Naive thymus-derived CD4-positive, alpha-beta T cell (primary cell): ENCODE data around the gene STIM1. TPM values are rescaled to one million over a fixed set of nuclear protein-coding genes. Genes with fewer than 3 reads are reported as not detected.
A peak's percentile ranks its signal among the peaks of the same experiment; 100 is the strongest.

Source experiments
- ATAC-seq: fragments of 150-1000 bp; cut with Tn5 transposase; 2 replicates; pipeline ENCODE4 v1.10.0; 2021; ENCODE audit warnings: mild to moderate bottlenecking, moderate library complexity
- CTCF ChIA-PET: fragments of 350-600 bp; sonication (Branson Sonifier 250); formaldehyde crosslinking; loops from one replicate; lab custom pipeline; 2021; ENCODE audit warnings: antibody characterized with exemption; lab: Charles Lee
- POLR2A ChIA-PET: fragments of 350-600 bp; sonication (Branson Sonifier 250); formaldehyde crosslinking; loops from one replicate; lab custom pipeline; 2021; ENCODE audit warnings: antibody characterized with exemption, inconsistent platforms; lab: Charles Lee
- DNase-seq, 9 donors: peaks; one replicate each; pipeline versions ENCODE4 v3.0.0 to v3.0.0-alpha.2; 2020 to 2022; ENCODE audit warnings: mixed read lengths in 1 of 9
- H3K27ac ChIP-seq: one replicate; pipeline ENCODE4 v1.7.0; 2013; ENCODE audit warnings: mild to moderate bottlenecking, low read depth, low read length, moderate library complexity
- H3K27me3 ChIP-seq, 2 donors: one replicate each; pipeline ENCODE4 v1.7.0; 2013; ENCODE audit warnings: low read length in 2 of 2, mild to moderate bottlenecking in 2 of 2, moderate library complexity in 2 of 2; ENCODE audit not compliant: control insufficient read depth in 2 of 2, insufficient read depth in 2 of 2
- H3K36me3 ChIP-seq, 3 experiments: 1 replicate in 2 of 3; 2 replicates in 1 of 3; pipeline ENCODE4 v1.7.0; 2013; ENCODE audit warnings: low read length in 3 of 3, mild to moderate bottlenecking in 3 of 3, moderate library complexity in 1 of 3; ENCODE audit not compliant: insufficient read depth in 3 of 3, control insufficient read depth in 2 of 3
- H3K4me1 ChIP-seq, 2 donors: one replicate each; pipeline ENCODE4 v1.7.0; 2013; ENCODE audit warnings: low read length in 2 of 2, mild to moderate bottlenecking in 2 of 2, moderate library complexity in 1 of 2; ENCODE audit not compliant: control insufficient read depth in 2 of 2, insufficient read depth in 2 of 2
- H3K4me3 ChIP-seq: 2 replicates; pipeline ENCODE4 v1.7.0; 2013; ENCODE audit warnings: mild to moderate bottlenecking, low read length
- H3K9me3 ChIP-seq, 3 experiments: 1 replicate in 2 of 3; 2 replicates in 1 of 3; pipeline ENCODE4 v1.7.0; 2013; ENCODE audit warnings: low read length in 3 of 3; ENCODE audit not compliant: control insufficient read depth in 2 of 3
- H3K27ac Mint-ChIP-seq, 9 donors: one replicate each; pipeline ENCODE4 v1.8.0; 2020 to 2022; ENCODE audit warnings: mixed read lengths in 9 of 9, mild to moderate bottlenecking in 8 of 9, moderate library complexity in 5 of 9, inconsistent platforms in 2 of 9
- H3K27me3 Mint-ChIP-seq, 5 donors: one replicate each; pipeline ENCODE4 v1.8.0; 2021 to 2022; ENCODE audit warnings: mixed read lengths in 5 of 5, mild to moderate bottlenecking in 1 of 5
- H3K36me3 Mint-ChIP-seq, 5 donors: one replicate each; pipeline ENCODE4 v1.8.0; 2020 to 2022; ENCODE audit warnings: mixed read lengths in 5 of 5, mild to moderate bottlenecking in 3 of 5, inconsistent platforms in 1 of 5
- H3K4me1 Mint-ChIP-seq, 7 donors: one replicate each; pipeline ENCODE4 v1.8.0; 2020 to 2022; ENCODE audit warnings: mixed read lengths in 7 of 7, mild to moderate bottlenecking in 3 of 7, inconsistent platforms in 1 of 7
- H3K4me3 Mint-ChIP-seq, 10 donors: one replicate each; pipeline ENCODE4 v1.8.0; 2020 to 2022; ENCODE audit warnings: mild to moderate bottlenecking in 10 of 10, mixed read lengths in 10 of 10, moderate library complexity in 6 of 10, inconsistent platforms in 2 of 10
- H3K9me3 Mint-ChIP-seq, 11 donors: one replicate each; pipeline ENCODE4 v1.8.0; 2020 to 2022; ENCODE audit warnings: mixed read lengths in 11 of 11, mild to moderate bottlenecking in 4 of 11, inconsistent platforms in 1 of 11, moderate library complexity in 1 of 11
- intact Hi-C, 2 donors: fragments of 100-400 bp; cut with micrococcal nuclease; formaldehyde crosslinking; loops; one replicate each; pipeline ENCODE4 v1.15.1; 2023
- polyA plus RNA-seq, 2 donors: library from polyadenylated mRNA; unstranded; fragments of 300-500 nt; fragmentation: Illumina TruSeq; gene quantifications; one replicate each; pipeline ENCODE4 v1.2.3, GENCODE V29; 2021
- total RNA-seq, 6 experiments: library from RNA in 5 of 6; stranded (reverse) in 5 of 6; gene quantifications; 1 replicate in 5 of 6; 2 replicates in 1 of 6; pipeline ENCODE4 v1.2.3 and lab custom pipeline; 2021 to 2026

STIM1 gene
- total and polyA plus RNA-seq, 7 experiments from 2014 or later = 38.4 to 117 (median 99.0) TPM

DNA sequence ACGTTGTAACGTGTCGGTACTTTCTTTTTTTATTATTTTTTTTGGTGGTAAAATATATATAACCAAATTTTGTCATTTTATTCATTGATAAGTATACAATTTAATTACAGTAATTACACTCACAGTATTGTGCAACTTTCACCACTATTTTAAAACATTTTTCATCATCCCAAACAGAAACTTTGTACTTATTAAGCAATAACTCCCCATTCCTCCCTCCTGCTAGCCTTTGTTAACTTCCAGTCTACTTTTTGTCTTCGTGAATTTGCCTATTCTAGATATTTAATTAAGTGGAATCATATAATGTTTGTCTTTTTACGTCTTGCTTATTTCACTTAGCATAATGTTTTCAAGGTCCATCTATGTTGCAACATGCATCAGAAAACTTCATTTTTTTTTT is 58.5 kb downstream of the STIM1 start:
- Mint-ChIP-seq H3K27me3 (no peaks in the 10 kb centered on the region), H3K4me3 (no peak overlapping the region), H3K9me3 (peaks cover 0 to 2% (median 0%) of the 10 kb centered on the region in 11 donors), H3K27ac (peak overlapping the region in 4 of 9 donors; percentile 2 to 55 (median 36)), H3K36me3 (peaks cover 0 to 25% (median 3%) of the 10 kb centered on the region in 5 donors), H3K4me1 (peaks cover 52 to 87% (median 72%) of the 10 kb centered on the region in 7 donors)
- ChIA-PET POLR2A (no interaction called here), CTCF (interaction anchor here (1.1 kb wide), 1 partner anchor 54 kb away, joined by 4 read pairs; no protein-coding TSS in a partner anchor)
- Histone ChIP-seq H3K4me1 (peaks cover 13 to 16% of the 10 kb centered on the region in 2 donors), H3K27ac (no peak overlapping the region), H3K4me3 (no peak overlapping the region), H3K27me3 (no peaks in the 10 kb centered on the region), H3K36me3 (no peaks in the 10 kb centered on the region), H3K9me3 (no peaks in the 10 kb centered on the region)
- DNase-seq (no peak), ATAC-seq (no peak)
- intact Hi-C loops = no loop called here

DNA sequence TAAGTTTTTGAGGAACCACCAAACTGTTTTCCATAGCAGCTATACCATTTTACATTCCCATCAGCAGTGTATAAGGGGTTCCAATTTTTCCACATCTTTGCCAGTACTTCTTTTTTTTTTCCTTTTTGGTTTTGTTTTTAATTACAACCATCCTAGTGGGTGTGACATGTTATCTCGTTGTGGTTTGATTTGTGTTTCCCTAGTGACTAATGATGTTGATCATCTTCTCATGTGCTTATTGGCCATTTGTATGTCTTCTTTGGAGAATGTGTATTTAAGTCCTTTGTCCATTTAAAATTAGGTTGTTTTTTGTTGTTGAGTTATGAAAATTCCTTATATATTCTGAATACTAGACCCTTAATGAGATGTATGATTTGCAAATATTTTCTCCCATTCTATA is 59.3 kb downstream of the STIM1 start:
- Histone ChIP-seq H3K27me3 (no peaks in the 10 kb centered on the region), H3K4me1 (peaks cover 19 to 22% of the 10 kb centered on the region in 2 donors), H3K36me3 (no peaks in the 10 kb centered on the region), H3K4me3 (no peak overlapping the region), H3K9me3 (no peaks in the 10 kb centered on the region), H3K27ac (no peak overlapping the region)
- Mint-ChIP-seq H3K4me1 (peaks cover 49 to 89% (median 74%) of the 10 kb centered on the region in 7 donors), H3K27me3 (no peaks in the 10 kb centered on the region), H3K27ac (peak overlapping the region in 7 of 9 donors; percentile 6 to 60 (median 33)), H3K9me3 (peaks cover 0 to 2% (median 0%) of the 10 kb centered on the region in 11 donors), H3K4me3 (peak overlapping the region in 3 of 10 donors; percentile 4 to 20 (median 5)), H3K36me3 (peaks cover 0 to 29% (median 3%) of the 10 kb centered on the region in 5 donors)
- intact Hi-C loops = no loop called here
- CTCF ChIA-PET = interaction anchor here (1.1 kb wide), 1 partner anchor 55 kb away, joined by 4 read pairs; no protein-coding TSS in a partner anchor
- POLR2A ChIA-PET = interaction anchor here (0.6 kb wide), 1 partner anchor 175 kb away, joined by 5 read pairs; no protein-coding TSS in a partner anchor
- ATAC-seq (peak; percentile 65), DNase-seq (no peak)

DNA sequence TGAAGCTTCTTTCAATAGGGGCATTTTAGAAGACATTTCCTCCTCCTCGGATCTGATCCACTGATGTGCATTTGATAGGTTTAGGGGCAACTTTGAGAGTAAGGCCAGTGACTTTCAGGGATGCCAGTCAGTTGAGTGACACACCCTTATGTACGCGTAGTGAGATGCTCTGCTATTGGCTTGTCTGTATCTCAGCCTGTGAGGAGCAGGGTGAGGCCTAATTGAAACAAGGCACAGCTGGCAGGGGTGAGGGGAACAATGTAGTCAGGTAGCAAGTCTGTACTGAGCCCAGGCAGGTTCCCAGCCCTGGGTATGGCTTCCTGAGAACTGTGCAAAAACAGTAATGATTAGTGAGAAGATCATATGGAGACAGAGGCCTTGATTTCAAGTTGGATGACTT is 61.5 kb downstream of the STIM1 start:
- Histone ChIP-seq H3K4me3 (no peak overlapping the region), H3K27ac (no peak overlapping the region), H3K4me1 (peaks cover 13 to 41% of the 10 kb centered on the region in 2 donors), H3K27me3 (no peaks in the 10 kb centered on the region), H3K36me3 (no peaks in the 10 kb centered on the region), H3K9me3 (no peaks in the 10 kb centered on the region)
- H3K27me3 Mint-ChIP-seq = no peaks in the 10 kb centered on the region
- peaks cover 0 to 32% (median 4%) of the 10 kb centered on the region in 5 donors for H3K36me3 Mint-ChIP-seq
- no peak for DNase-seq
- ChIA-PET POLR2A (interaction anchor here (0.7 to 1.5 kb wide), 4 partner anchors 15 to 107 kb away, joined by 3 to 4 read pairs (median 3); no protein-coding TSS in a partner anchor), CTCF (interaction anchor here (0.8 to 1.5 kb wide), 2 partner anchors 12 to 14 kb away, joined by 3 to 5 read pairs; no protein-coding TSS in a partner anchor)
- H3K9me3 Mint-ChIP-seq = peaks cover 0 to 2% (median 0%) of the 10 kb centered on the region in 11 donors
- peak overlapping the region; percentile 33 to 91 (median 73) for H3K27ac Mint-ChIP-seq
- no peak for ATAC-seq
- intact Hi-C loops = no loop called here
- peak overlapping the region in 9 of 10 donors; percentile 2 to 72 (median 61) for H3K4me3 Mint-ChIP-seq
- peaks cover 48 to 85% (median 74%) of the 10 kb centered on the region in 7 donors for H3K4me1 Mint-ChIP-seq

DNA sequence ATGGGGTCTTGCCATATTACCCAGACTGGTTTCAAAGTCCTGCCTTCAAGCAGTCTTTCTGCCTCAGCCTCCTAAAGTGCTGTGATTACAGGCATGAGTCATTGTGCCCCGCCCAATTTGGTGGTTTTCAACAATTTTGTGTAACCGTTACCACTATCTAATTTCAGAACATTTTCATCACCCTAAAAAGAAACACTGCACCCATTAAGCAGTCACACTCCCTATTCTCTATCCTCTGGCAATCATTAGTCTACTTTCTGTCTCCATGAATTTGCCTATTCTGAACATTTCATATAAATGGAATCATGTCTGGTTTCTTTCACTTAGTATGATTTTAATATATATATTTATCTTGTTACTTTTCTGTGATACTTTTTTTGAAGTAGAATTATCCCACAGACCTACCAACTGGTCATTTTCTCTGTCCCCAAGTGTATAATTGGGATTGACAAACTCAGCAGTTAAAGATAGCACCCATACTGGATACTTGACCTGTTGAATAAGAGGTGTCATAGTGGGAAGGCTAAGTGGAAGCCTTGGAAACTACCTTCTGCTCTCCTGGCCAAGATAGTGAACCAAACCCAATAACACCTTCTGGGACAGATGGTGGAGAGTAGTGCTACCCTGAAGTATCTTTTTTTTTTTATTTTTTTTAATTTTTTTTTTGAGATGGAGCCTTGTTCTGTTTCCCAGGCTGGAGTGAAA is 64.8 kb downstream of the STIM1 start:
- DNase-seq (peak in 2 of 9 donors; percentile 48 to 62), ATAC-seq (peak; percentile 86)
- intact Hi-C loops = loop anchor here (1.0 to 2.0 kb wide), 3 partner anchors 27 to 66 kb away; no protein-coding TSS in a partner anchor
- CTCF ChIA-PET = no interaction called here
- POLR2A ChIA-PET = interaction anchor here (1.2 to 1.9 kb wide), 2 partner anchors 27 to 65 kb away, joined by 4 to 6 read pairs; partner anchors contain the start of gene STIM1
- H3K4me1 ChIP-seq = peaks cover 11 to 35% of the 10 kb centered on the region in 2 donors
- no peaks in the 10 kb centered on the region for H3K36me3 ChIP-seq
- no peaks in the 10 kb centered on the region for H3K9me3 ChIP-seq
- no peaks in the 10 kb centered on the region for H3K27me3 ChIP-seq
- peaks cover 0 to 2% (median 0%) of the 10 kb centered on the region in 11 donors for H3K9me3 Mint-ChIP-seq
- peaks cover 39 to 70% (median 62%) of the 10 kb centered on the region in 7 donors for H3K4me1 Mint-ChIP-seq
- H3K4me3 ChIP-seq = no peak overlapping the region
- H3K36me3 Mint-ChIP-seq = peaks cover 0 to 37% (median 10%) of the 10 kb centered on the region in 5 donors
- peak overlapping the region in 5 of 9 donors; percentile 22 to 53 (median 30) for H3K27ac Mint-ChIP-seq
- peak overlapping the region in 7 of 10 donors; percentile 12 to 66 (median 44) for H3K4me3 Mint-ChIP-seq
- no peaks in the 10 kb centered on the region for H3K27me3 Mint-ChIP-seq
- H3K27ac ChIP-seq = no peak overlapping the region

DNA sequence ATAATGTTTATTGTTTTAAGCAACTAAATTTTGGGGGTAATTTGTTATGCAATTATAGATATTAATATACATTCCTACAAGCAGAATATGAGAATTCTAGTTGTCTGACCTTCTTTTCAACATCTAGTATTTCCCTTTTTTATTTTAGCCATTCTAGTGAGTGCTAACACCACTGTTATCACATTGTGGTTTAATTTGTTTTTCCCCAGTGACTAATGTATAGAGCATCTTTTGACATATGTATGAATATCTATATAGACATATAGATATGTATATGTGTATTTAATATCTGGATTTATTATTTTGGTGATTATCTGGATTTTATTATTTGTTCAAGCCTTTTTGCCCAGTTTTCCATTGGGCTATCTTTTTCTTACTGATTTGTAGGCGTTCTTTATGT is 66.6 kb downstream of the STIM1 start:
- H3K27ac ChIP-seq = no peak overlapping the region
- H3K36me3 ChIP-seq = no peaks in the 10 kb centered on the region
- no peaks in the 10 kb centered on the region for H3K27me3 ChIP-seq
- POLR2A ChIA-PET = no interaction called here
- no peak for DNase-seq
- ATAC-seq = no peak
- peaks cover 0 to 34% (median 10%) of the 10 kb centered on the region in 5 donors for H3K36me3 Mint-ChIP-seq
- CTCF ChIA-PET = no interaction called here
- peaks cover 0 to under 1% (median 0%) of the 10 kb centered on the region in 11 donors for H3K9me3 Mint-ChIP-seq
- peak overlapping the region in 1 of 9 donors; percentile 45 for H3K27ac Mint-ChIP-seq
- no peaks in the 10 kb centered on the region for H3K27me3 Mint-ChIP-seq
- peaks cover 14 to 31% of the 10 kb centered on the region in 2 donors for H3K4me1 ChIP-seq
- intact Hi-C loops = no loop called here
- H3K4me3 Mint-ChIP-seq = no peak overlapping the region
- peaks cover 27 to 66% (median 58%) of the 10 kb centered on the region in 7 donors for H3K4me1 Mint-ChIP-seq
- no peaks in the 10 kb centered on the region for H3K9me3 ChIP-seq
- H3K4me3 ChIP-seq = no peak overlapping the region

DNA sequence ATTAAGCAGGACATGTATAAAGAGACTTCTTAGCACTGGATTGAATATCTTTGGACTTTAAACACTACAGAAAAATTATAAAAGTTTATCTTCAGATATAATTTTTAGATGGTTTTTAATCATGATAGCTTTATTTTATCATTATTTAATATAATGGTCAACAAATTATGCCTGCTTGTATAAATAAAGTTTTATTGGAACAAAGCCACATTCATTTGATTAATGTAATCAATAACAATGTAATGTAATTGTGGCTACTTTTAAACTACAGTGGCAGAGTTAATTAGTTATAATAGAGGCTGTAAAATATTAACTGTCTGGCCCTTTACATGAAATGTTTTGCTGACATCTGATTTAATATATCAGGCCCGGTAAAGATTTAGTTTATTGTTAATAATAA is 70.0 kb downstream of the STIM1 start:
- H3K36me3 Mint-ChIP-seq = peaks cover 0 to 21% (median 10%) of the 10 kb centered on the region in 5 donors
- no peaks in the 10 kb centered on the region for H3K27me3 ChIP-seq
- H3K4me3 Mint-ChIP-seq = no peak overlapping the region
- ChIA-PET CTCF (interaction anchor here (0.7 to 2.2 kb wide), 5 partner anchors 17 to 147 kb away, joined by 3 to 15 read pairs (median 3); partner anchors contain the start of gene STIM1), POLR2A (interaction anchor here (0.5 to 2.9 kb wide), 10 partner anchors 12 to 147 kb away, joined by 3 to 14 read pairs (median 3); partner anchors contain the start of gene STIM1)
- ATAC-seq (no peak), DNase-seq (no peak)
- no peak overlapping the region for H3K27ac Mint-ChIP-seq
- H3K9me3 ChIP-seq = no peaks in the 10 kb centered on the region
- H3K27me3 Mint-ChIP-seq = no peaks in the 10 kb centered on the region
- H3K36me3 ChIP-seq = peaks cover 0 to 5% (median 0%) of the 10 kb centered on the region in 3 experiments
- intact Hi-C loops = no loop called here
- peaks cover 17 to 60% (median 55%) of the 10 kb centered on the region in 7 donors for H3K4me1 Mint-ChIP-seq
- H3K4me3 ChIP-seq = no peak overlapping the region
- no peaks in the 10 kb centered on the region for H3K9me3 Mint-ChIP-seq
- no peak overlapping the region for H3K27ac ChIP-seq
- peaks cover 4 to 17% of the 10 kb centered on the region in 2 donors for H3K4me1 ChIP-seq
